Upper lobe of left lung (tissue), 4 donors: ENCODE measurements around the gene LRRC8B.

ENCODE experiments used
- POLR2A ChIP-seq, 4 donors: fragments of 450-650 bp; IDR thresholded peaks; one replicate each; pipeline ENCODE4 v1.5.1; 2016 to 2017; ENCODE audit warnings: antibody characterized with exemption in 4 of 4, mild to moderate bottlenecking in 2 of 4
- POLR2AphosphoS5 ChIP-seq, 2 donors: sonication (generic); formaldehyde crosslinking; IDR thresholded peaks; one replicate each; pipeline ENCODE4 v1.5.1; 2017; ENCODE audit warnings: antibody characterized with exemption in 2 of 2

- TF ChIP-seq POLR2AphosphoS5 (IDR thresholded peaks at IDR 0.05) (peak in 1 of 2 donors; percentile 32), POLR2A (IDR thresholded peaks at IDR 0.05) (peak in 2 of 4 donors; percentile 22 to 69)
Observed at GRCh38 chr1:89632657-89633247, 108.1 kb downstream of the LRRC8B start, which contains the start of gene LRRC8C.
